ENCODE measurements around the gene USP49.

USP49 gene

DNA sequence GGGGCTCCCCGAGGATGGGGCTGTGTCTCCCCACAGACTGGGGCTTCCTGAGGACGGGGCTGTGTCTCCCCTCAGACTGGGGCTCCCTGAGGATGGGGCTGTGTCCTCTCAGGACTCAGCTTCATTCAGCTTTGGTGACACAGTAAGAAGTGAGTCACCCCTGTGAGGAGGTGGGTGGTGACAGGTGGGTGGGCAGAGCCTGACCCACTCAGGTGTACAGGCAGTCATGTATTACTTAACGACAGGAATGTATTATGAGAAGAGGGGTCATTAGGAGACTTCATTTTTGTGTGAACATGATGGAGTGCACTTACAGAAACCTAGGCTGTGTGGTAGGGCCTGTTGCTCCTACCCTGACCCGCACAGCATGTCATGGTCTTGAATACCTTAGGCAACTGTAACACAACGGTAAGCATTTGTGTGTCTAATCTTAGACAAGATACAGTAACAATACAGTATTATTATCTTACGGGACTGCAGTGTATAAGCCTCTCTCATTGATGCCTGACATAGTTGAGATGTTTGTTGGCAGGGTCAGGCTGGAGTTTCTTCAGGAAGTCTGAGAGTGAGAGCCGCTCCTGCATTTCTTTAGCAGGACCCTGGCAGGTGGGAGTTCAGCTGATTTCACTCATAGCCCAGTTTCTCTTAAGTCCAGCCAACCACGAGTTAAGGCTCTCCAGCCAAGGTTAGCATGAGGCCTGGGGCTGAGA lies 137.1 kb downstream of the USP49 start:
- DNase-seq (ENCODE audit: low read depth in 2 of 2): no peak

- no peak for DNase-seq (ENCODE audit: low read depth in 2 of 2)
Observed at GRCh38 chr6:41757271-41757670, 137.9 kb downstream of the USP49 start.

GRCh38 chr6:41756354-41756753 lies 138.8 kb downstream of the USP49 start:
- no peak for DNase-seq (ENCODE audit: low read depth in 2 of 2)

DNA sequence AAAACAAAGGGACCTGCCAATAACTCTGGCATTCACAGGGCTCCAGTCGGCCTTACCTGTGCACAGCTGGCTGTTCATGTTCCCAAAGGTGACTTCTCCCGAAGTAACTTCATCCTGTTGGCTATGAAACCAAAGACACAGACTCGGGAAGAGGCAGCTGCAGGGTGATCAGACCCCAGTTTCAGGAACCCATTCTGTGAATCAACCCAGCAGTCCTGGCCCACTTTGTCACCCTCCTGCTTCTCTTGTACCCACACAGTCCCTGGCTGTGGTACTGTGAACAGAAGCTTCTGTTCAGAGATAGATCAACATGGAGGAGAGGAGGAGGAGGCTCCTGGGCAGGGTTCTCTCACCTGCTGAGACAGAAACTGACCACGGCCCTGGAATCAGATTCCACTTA lies 139.3 kb downstream of the USP49 start:
- no peak for DNase-seq (ENCODE audit: low read depth in 2 of 2)

- no peak for DNase-seq (ENCODE audit: low read depth in 2 of 2)
Observed at GRCh38 chr6:41750374-41750773, 144.8 kb downstream of the USP49 start.

DNA sequence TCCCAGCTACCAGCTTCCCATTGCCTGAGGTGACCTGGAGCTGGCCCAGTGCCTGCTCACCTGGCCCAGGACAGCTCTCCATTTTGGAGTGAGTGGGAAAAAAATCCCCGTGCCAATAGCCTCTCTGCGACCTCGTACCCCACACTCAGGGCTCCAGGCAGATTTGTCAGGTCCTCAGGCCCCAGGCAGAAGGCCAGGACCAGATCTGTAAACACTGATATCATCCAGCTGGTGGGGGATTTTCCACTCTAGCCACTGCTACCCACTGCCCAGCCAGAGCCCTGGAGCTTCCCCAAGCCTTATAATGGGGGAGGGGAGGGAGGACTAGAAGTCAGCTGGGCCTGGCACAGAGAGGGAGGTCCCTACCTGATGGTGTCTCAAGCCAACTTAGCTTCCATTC lies 146.6 kb downstream of the USP49 start:
- no peak for DNase-seq (ENCODE audit: low read depth in 2 of 2)

DNA sequence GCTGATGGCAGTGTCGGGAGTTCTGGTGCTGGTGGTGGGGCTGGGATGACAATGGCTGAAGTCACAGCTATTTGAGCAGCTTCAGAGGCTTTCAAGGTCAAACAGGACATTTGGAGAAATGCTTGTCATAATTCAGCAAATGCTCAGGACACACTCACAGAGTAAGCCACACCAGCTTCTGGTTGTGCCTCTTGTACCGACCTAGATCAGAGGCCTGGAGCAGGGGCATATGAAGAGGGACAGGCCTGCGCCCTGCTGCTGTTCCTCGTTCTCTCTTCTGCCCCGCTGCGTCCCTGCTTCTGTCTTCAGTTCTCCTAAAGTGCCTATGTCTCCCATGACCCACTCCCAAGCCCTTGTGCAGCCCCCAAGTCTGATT lies 147.1 kb downstream of the USP49 start:
- DNase-seq (ENCODE audit: low read depth in 2 of 2): no peak

GRCh38 chr6:41747256-41748101 lies 147.7 kb downstream of the USP49 start, which contains the start of gene PGC:
TSS of gene PGC (minus strand) at chr6:41747397. CDS start at chr6:41747334, 63 bp downstream.
- DNase-seq (ENCODE audit: low read depth in 2 of 2): no peak

GRCh38 chr6:41746107-41746506 lies 149.1 kb downstream of the USP49 start:
- no peak for DNase-seq (ENCODE audit: low read depth in 2 of 2)

GRCh38 chr6:41744236-41744787 lies 150.9 kb downstream of the USP49 start:
- no peak for DNase-seq (ENCODE audit: low read depth in 2 of 2)

- no peak for DNase-seq (ENCODE audit: low read depth in 2 of 2)
Observed at GRCh38 chr6:41743406-41744235, 151.6 kb downstream of the USP49 start.

DNA sequence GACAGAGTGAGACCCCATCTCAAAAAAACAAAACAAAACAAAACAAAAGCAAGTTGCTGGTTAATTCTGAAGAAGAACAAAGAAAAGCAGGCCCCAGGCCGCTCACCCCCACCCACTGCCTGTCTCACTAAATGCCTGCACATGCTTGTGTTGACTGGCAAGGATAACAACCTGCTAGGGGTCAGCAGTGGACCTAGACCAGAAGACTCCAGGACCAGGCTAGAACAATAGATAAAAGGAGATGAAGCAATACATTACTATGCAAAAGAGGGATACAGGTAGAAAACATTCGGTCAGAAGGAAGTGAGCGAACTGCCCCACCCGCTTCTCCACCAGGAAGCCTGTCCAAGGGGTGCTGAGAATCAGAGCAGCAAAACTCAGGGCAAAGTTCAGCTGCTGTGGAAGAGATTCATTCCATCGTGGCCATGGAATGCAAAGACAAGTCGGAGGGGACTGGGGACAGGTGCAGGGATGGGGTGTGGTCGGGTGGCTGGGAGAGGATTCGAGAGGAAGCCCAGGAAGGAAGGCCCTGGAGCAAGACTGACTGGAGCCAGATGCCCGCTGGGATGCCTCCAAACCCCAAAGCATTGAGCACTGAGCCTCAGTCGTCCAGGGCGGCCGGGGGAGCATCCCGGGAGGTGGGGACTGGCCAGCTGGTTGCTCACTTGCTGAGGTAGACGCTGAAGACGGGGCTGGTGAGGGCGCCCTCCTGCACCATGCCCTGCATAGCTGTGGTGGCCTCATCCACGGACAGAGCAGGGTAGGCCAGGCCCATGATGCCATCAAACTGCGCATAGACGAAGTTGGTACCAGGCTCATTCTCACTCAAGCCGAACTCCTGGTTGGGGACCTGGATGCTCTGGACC lies 153.3 kb downstream of the USP49 start:
- no peak for DNase-seq (ENCODE audit: low read depth in 2 of 2)

DNA sequence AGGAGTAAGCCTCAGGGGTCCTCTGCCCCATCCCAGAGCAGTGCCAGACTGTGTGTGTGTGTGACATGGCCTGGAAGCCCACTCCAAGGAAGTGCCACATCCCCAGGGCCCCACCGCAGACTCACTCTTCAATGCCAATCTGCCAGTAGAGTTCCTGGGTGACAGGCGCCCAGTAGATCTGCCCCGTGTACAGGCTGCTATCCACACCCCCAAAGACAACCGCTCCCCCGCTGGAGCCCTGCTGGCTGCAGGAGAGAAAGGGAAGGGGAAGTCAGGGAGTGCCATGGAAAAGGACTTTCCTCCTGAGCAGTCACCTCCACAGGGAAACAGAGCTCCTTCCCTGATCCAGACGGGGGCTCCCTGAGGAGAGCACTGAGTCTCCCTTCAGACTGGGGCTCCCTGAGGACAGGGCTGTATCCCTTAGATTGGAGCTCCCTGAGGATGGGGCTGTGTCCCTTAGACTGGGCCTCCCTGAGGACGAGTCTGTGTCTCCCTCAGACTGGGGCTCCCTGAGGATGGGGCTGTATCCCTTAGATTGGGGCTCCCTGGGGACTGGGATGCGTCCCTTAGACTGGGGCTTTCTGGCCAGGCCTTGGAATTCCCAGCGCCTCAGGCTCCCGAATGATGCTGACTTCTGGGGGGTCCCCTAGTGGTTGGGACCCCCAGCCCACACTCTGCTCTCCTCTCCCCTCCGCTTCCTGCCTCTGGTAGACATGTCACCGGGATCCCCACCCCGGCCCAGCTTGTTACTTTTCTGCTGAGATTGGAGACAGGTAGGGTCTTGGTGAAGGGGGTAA lies 154.6 kb downstream of the USP49 start:
- DNase-seq (ENCODE audit: low read depth in 2 of 2): no peak
